Stimulated activated CD8-positive, alpha-beta memory T cell treated with anti-CD3 and anti-CD28 coated beads, Interleukin-12 subunit alpha, Interleukin-12 subunit beta, amount 100 ng/mL, for 24 hours (primary cell): Measurements from ENCODE around the gene MYH2.
"Not testable (repeated sequence)": the region's sequence is repeated elsewhere in the genome, so short reads cannot be mapped to it uniquely, and the experiment has no call there.

Source experiments
- DNase-seq: peaks from one replicate; pipeline ENCODE4 v3.0.0-alpha.2; 2020; ENCODE audit errors: extremely low read depth

Gene MYH2

DNA sequence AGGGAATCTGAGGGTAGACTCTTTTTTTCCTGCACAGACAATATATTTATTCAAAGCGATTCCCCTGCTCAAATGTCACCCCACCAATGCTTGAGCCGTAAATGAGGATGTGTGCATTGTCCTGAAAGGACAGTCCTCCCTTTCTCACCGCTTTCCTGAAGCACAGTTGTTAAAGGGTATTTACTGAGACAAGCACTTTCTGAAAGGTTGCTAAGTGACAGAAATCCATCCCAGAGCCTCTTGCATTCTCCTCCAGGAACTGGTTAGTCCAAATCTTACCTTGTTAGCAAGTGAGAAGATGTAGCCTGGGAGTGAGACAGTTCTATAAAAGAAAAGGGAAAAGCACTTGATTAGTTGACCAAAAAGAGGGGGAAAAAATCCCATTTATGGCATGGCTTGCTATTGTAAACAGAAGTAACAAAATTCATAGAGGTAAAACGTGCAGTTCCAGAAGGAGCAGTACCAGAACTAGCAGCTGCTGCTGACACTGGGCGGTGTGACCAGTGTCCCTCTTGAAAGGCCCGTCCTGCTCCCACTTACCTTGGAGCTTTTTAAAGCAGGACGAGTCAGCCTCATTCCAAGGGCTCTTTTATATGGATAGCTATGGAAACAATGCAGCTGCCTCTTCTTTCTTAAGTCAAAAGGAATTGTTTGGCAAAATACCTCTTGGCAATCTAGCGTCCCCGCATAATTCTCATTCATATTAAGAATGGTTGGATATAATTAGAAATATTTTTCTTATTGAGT is at the start of gene MYH2:
Gene MYH2 (minus strand): TSS at position 563 of the 747 bp plus-strand sequence. CDS start 1,738 bp downstream, outside the sequence.
- DNase-seq, result no peak

DNA sequence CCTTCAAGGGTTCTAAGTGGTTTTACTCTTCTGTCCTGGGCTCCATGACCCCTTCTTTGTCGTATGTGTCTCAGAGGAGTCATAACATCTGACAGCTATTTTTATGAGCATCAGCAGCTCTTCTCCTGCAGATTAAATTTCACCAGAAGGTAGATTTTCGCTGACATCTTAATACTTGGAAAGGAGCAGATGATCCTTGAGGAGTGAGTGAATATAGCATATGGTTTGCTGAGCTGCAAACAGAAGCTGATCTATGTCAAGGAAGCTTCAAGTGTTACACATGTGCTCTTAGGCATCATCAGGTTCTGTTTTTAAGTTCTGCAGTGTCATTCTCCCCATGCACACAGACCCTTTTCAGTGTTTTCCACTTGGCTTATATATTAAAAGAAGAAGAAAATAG is 49.2 kb upstream of the MYH2 start:
- no peak for DNase-seq

DNA sequence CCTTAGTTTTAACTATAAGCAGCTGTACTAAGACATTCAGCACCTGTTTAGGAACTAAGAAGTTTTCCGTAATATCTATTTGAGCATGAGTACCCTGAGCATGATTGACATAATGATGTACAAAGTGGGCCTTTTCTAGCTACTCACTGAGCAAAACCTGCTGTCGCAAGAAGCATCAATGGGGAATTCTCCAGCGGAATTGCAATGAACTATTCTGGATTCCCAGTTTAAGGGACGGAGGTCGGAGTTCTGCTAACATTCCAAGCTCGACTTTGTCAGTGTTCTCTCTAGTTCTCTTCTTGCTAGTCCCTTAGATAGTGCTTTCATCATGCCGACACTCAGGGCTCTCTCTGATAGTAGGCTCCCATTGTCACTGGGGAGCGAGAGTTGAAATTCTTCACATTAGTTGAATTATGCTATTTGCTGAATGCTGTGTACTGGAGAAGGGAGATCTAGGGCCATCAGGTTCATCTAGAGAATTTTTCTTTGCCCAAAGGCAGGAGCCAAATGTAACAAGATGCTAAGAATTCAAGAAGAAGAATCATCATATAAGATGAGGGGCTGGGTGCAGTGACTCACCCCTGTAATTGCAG is 40.2 kb upstream of the MYH2 start:
- no peak for DNase-seq

DNA sequence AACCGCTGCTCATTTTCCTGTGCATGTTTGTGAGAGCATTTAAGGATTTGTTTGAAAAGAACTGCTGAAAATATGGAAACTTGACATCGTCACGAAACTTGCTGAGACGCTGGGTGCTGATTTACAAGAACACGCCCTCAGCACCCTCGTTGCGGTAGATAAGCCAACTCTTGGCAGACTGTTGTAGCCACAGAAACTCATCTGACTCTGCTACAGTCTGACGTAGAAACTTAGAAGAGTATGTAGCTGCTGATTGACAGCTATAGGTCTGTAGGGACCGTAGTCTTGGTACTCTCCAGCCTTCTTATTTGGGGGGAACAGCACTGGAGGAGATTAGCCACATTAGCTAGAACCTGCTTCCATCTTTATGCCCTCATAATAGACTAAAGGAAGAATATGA is 36.1 kb upstream of the MYH2 start:
- no peak for DNase-seq

DNA sequence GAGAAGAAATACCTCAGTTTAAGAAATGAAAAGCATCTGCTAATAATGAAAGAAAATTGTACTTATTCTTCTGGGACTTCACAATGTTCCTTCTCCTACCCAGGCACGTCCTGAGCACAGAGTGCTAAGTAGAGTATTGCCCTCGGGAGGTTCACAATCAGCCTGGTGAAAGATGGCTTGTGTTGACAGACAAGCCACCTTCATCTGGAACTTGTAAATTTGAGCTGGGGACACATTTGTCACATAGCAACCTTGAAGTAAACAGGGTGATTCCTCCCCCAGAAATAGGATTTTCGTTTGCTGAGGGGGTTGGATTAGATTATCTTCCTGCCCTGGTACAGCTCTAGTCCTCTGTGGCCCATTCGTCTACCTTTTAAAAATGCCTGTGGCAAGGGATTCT is 34.4 kb upstream of the MYH2 start:
- DNase-seq, result no peak

DNA sequence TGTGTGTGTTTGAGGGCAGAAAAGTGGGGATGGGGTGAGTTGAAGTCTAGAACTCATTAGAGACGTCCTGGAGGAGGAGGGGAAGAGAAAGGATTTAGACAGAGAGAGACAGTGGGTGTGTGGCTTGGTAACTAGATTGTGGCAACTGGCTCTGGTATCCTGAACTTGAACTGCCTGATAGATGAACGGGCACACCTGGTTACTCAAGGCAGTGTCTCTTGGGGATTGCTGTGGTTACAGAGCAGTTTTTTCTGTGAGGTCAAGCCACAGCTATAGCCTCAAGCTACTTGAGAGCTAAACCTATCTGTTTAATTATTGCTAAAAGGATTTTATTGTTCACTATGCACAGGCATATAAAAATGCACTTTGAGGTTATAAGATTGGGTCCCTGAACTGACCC is 29.8 kb upstream of the MYH2 start:
- DNase-seq, result no peak

DNA sequence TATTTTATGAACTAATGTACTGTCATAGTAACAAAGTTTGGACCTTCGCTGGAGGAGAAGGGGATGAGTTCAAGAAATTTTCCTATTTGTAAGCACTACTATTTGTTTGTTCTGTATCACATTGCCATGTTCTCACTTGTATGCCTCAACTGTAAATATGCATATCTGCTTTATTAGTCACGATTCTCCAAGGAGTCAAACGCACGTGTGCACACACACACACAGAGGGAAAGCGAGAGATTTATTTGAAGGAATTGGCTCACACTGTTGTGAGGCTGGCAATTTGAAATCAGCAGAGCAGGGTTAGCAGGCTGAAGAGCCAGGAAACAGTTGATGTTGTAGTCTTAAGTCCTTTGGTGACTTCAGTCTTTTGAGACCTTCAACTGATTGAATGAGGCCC is 24.9 kb upstream of the MYH2 start:
- DNase-seq, result no peak

DNA sequence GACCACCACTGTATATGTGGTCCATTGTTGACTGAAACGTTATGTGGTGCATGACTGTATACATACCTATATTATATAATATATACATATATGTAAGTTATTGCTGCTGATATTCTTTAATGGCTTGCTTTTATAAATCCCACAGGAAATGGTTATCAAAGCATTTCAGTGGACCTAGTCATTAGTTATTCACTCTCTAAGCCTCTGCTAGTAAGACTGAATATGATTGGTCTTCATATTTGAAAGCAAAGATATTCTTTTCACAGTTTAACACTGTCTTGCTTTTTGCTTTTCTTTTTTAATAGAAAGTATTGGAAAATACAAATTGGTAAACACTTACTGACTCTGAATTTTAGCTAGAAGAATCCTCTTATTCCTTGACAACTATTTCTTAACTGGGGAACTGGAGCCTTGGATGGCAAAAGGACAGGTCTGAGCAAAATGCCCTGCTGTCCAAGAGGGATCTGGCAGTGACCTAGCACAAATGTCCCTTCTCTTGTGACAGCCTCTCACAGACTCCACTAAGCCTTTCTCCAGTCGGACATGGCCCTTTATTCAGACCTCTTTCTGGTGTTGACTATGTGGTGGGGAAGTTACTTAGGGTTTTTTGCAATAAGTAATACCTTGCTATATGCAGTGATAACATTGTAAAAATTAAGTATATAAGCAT is 14.7 kb upstream of the MYH2 start:
- DNase-seq, result no peak

DNA sequence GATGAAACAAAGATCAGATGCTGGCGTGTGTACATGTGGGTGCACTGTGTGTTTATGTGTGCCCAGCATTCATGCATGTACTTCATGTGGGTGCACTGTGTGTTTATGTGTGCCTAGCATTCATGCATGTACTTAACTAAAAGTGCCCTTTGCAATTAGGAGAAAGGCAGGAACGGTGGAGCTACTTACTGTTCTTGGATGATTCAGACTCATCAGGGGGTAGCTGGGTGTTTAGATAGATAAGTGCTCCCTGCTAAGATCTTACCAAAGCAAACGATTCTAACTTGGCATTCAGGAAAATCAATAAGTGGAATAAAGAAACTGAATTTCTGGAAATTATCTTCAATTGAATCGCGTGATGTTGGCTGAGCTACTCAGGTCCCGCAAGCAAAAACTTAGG is 8.6 kb upstream of the MYH2 start:
- no peak for DNase-seq

DNA sequence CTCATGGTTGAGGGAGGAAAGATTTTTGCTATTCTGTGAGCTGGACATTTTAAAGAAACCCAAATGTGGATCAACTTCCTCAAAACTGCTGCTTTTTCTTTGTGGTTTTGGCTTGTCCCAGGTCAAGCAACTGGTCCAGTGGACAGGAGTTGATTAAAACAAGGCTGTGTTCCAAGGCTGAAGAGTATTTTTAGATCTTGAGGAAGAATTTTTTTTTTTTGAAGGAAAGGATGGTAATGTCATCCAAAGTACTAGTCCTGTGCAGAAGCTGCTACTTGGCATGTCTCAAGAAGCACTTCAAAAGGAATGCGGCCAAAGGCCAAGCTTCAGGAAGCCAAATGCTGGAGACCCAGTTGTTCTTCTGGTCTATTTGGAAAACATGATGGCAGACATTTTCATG is 8.0 kb upstream of the MYH2 start:
- DNase-seq, result no peak

DNA sequence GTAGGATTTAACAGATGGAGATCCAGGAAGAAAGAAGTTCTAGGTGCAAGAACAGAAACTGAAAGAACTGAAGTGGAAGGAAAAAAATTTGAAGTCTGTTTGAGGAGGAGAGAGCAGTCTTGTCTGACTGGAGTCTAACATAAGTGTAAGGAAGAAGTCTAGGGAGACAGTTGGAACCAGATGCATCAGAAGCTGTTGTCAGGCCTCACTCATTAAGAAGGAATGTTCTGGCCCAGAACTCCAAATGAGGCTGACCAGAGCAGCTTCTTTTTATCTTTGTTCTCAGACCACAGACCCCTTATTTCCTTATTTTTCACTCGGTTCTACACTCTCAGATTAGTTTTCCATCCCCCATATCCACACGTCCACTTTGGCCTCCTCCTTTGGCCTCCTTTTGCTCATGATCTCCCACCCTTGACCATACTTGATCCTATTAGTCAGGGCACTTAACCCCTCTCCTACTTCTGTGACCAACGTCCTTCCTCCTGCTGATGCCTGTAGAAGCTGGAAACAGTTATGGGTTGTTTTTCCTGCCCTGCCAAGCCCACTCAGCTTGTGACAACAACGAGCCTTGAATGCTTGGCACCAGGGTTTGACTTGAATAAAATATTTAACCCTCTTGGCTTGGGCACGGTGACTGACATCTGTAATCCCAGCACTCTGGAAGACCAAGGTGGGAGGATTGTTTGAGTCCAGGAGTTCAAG is 7.0 kb upstream of the MYH2 start:
- DNase-seq, result no peak

DNA sequence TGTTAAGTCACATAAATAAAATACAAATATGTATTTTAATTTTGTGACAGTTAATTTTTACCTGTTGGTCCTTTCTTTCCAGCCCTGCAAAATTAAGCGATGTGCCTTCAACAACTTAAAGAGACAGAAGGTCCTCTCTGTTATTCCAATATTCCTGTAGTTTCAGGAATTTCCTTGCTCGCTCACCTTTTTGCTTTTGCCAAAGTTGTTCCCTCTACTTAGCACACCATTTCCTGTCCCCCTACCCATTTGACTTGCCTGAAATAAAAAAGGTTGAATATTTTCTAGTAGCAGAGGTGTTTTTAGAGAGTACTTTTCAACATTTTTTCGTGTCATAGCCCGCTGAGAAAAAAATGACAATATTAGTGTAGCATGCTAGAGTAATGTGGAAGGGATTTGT is 556 bp upstream of the MYH2 start:
- no peak for DNase-seq

DNA sequence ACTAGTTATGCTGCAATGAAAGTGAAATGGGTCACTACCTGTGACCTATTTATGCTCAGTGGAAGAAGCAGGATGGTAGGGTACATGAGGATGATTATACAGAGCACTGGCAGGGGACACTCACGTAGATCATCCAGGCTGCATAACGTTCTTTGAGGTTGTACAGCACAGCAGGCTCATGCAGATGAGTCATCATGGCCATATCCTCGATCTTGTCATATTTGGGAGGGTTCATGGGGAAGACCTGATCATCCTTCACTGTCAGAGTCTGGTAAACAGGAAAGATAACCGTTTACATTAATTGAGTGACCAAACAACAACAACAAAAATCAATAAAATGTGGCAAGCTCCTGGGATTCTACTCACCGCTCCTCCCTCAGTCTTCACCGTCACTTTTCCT is 2.1 kb downstream of the MYH2 start:
- no peak for DNase-seq

DNA sequence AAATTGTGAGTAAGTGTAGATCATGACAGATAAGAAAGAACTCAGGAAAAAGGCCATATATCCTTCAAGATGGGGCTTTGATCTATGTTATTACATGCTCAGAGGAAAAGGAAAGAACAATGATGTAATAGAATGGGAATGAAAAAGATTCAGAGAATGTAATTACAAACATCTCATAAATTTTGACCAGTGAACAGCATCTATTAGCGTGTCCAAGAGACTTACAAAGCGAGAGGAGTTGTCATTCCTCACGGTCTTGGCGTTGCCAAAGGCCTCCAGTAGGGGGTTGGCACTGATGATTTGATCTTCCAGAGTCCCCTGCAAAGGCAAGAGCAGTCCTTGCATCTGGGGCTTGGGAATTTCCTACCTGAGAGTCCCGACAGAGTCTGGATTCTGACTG is 6.0 kb downstream of the MYH2 start:
- not testable (repeated sequence) for DNase-seq

DNA sequence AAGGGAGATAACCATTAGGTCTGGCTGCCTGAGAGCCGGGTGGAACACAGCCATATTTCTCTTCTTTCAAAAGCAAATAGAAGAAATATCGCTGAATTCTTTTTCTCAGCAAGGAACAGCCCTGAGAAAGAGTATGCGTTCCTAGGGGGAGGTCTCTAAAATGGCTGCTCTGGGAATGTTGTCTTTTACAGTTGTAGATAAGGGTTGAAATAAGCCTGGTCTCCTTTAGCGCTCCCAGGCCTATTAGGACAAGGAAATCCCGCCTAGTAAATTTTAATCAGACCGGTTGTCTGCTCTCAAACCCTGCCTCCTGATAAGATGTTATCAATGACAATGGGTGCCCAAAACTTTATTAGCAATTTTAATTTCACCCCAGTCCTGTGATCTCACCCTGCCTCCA is 8.3 kb downstream of the MYH2 start:
- DNase-seq, result not testable (repeated sequence)

DNA sequence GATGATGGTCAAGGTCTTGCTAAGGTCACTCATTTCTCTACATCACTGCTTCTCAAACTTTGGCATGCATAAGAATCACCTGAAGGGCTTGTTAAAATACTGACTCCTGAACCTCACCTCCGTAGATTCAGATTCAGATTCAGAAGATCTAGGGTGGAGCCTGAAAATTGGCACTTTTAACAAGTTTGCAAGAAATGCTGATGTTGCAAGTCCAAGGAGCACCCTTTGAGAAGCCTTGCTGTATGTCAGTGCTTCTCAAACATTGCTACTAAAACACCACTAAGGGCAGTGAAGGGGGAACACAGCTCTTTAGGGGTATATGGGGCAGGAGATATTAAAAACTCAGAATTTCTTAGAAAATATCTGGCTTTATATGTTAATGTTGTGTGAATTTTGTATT is 17.4 kb downstream of the MYH2 start:
- DNase-seq, result no peak

DNA sequence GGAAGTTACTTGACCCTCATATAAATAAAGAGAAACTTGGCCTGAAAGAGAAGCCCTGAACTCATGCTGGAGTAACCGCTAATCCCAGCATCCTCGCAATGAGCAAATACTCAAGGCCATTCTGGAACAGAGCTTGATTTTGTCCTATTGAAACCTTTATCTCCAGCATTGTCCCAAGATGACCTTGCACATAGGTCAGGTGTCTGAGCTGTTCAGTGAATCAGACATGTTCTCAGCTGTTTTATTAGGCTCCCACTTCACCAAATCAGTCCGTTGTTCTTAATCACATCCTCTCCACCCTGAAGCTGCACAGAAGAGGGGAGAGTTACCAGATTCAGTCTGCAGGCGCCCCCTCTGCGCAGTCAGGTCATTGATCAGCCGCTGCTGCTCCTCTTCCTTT is 22.0 kb downstream of the MYH2 start:
- DNase-seq, result no peak

DNA sequence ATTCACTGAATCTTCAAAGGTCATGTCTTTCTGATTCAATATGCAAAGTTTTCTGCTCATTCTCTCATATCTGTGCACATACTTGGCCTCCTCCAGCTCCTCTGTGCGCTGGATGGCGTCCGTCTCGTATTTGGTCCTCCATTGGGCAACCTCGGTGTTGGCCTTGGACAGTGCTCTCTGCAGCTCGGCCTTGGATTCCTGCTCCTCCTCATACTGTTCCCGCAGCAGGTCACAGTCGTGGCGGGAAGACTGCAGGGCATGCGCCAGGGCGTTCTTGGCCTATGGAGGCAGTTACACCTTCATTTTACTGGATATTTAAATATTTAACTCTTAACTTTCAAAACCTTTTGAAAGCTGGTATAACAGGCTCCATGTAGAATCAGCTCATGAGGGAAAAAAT is 22.9 kb downstream of the MYH2 start:
- DNase-seq, result no peak

DNA sequence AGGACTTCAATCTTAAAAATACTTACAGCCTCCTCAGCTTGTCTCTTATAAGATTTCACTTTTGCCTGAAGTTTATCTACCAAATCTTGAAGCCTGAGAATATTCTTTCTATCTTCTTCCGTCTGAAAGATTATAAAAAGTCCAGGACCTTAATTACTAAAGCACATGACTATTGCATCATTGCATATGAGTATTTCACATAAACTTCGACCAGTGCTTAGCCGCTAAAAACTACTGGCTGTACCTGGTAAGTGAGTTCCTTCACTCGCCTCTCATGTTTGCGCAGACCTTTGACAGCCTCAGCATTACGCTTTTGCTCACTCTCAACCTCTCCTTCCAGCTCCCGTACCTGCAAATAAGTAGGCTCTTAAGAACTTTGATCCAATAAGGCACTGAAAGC is 26.4 kb downstream of the MYH2 start:
- DNase-seq, result no peak

DNA sequence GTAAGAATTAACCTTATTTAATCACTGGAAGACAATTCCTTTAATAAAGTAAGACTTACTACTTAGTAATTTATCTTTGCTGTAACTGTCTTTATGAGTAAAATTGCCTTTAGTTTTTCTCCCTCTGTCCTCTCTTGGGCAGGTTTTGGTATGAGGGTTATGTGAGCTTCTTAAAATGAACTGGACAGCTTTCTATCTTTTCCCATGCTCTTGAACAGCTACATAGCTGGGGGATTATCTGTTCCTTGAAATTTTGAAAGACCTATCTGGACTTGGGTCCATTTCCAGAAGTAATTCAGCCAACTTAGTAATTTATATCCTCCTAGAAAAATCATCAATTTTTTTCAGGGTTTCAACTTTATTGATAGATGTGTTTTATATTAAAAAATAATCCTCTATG is 27.5 kb downstream of the MYH2 start:
- no peak for DNase-seq

DNA sequence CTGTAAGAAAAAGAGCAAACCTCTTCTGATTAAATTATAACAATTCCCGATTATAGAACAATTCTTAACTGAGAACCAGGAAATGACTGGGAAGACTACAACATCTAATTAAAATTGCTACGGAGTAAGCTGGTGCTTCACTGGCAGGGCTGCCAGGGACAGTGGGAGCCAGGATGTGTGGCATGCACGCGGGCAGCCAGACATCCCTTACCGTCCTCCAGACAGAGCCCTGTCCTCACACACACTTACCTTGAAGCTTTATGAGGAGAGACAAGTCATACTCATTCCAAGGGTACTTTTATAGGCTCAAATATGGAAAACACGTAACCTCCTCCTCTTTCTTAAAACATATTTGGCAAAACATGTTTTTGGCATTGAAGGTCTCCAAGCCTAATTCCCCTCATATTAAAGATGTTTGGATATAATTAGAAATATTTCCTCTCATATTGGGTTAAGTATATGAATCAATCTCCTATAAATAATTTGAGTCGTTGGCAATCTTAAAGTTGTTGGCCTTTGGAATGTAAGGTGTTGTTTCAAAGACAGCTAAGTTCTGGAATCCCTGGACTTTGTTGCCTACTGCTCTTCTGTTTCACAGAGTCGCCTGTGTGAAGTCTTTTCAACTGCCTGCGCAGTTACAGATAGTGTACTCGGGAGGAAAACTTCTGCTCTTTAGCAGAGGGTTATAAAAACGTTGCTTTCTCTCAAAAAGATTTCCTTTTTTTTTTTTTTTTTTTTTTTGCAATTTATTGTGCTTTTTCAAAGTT is 31.0 kb downstream of the MYH2 start, which contains the start of gene MYH1:
Gene MYH1 (minus strand): TSS at position 272 of the 767 bp plus-strand sequence. CDS start 1,900 bp downstream, outside the sequence.
- DNase-seq, result no peak

DNA sequence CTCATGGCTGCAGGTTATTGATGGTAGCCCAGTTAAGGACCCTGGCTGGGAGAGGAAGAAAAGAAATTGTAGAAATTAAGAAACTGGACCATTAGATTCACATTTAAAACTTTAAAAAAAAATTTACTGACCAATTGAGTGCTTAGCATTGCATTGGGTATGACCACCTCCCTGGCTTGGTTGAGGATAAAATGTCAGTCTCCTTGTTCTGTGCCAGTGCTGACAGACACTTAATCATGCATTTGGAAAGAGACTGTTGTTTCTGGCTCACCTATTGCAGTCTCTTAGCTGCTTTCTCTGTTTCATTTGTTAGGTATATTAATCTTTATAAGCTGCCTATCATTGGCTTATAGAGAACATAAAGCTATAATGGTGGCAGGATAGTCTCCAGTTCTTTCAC is 32.8 kb downstream of the MYH2 start:
- DNase-seq, result no peak
